ENCODE data around the gene ITPR2. TPM values are rescaled to one million over a fixed set of nuclear protein-coding genes. Genes with fewer than 3 reads are reported as not detected.
"Not testable (repeated sequence)": the region's sequence is repeated elsewhere in the genome, so short reads cannot be mapped to it uniquely, and the experiment has no call there.

ITPR2 gene
- total RNA-seq, 2 donors from 2014 or later = 31.3 to 31.7 TPM

- ATAC-seq = no peak
- no peak for DNase-seq
- intact Hi-C loops (cut with DNase I, micrococcal nuclease) = no loop called here
Measured at GRCh38 chr12:26528943-26529342, 304.1 kb downstream of the ITPR2 start.

GRCh38 chr12:26527682-26528081 lies 305.3 kb downstream of the ITPR2 start:
- ATAC-seq (no peak), DNase-seq (no peak)
- intact Hi-C loops (cut with DNase I, micrococcal nuclease) = no loop called here

GRCh38 chr12:26524862-26525465 lies 308.0 kb downstream of the ITPR2 start:
- ATAC-seq (no peak), DNase-seq (no peak)
- intact Hi-C loops (cut with DNase I, micrococcal nuclease) = no loop called here

GRCh38 chr12:26523708-26524150 lies 309.3 kb downstream of the ITPR2 start:
- intact Hi-C loops (cut with DNase I, micrococcal nuclease) = no loop called here
- DNase-seq (peak; percentile 83 to 94), ATAC-seq (peak; percentile 99)

- intact Hi-C loops (cut with DNase I, micrococcal nuclease) = no loop called here
- ATAC-seq (no peak), DNase-seq (no peak)
Measured at GRCh38 chr12:26520869-26521268, 312.1 kb downstream of the ITPR2 start.

GRCh38 chr12:26520109-26520508 lies 312.9 kb downstream of the ITPR2 start:
- intact Hi-C loops (cut with DNase I, micrococcal nuclease) = no loop called here
- ATAC-seq (no peak), DNase-seq (no peak)

- ATAC-seq = no peak
- intact Hi-C loops (cut with DNase I, micrococcal nuclease) = no loop called here
- no peak for DNase-seq
Measured at GRCh38 chr12:26519462-26519861, 313.5 kb downstream of the ITPR2 start.

- ATAC-seq; intact Hi-C loops (cut with DNase I, micrococcal nuclease): not testable (repeated sequence)
Measured at GRCh38 chr12:26517320-26517719, 315.7 kb downstream of the ITPR2 start.

GRCh38 chr12:26514364-26514763 lies 318.6 kb downstream of the ITPR2 start:
- no peak for ATAC-seq
- intact Hi-C loops (cut with DNase I, micrococcal nuclease) = no loop called here
- DNase-seq = no peak

More at GRCh38 chr12:26517320-26517719, 315.7 kb downstream of the ITPR2 start:
- DNase-seq = not testable (repeated sequence)

GRCh38 chr12:26513363-26514043 lies 319.5 kb downstream of the ITPR2 start:
- DNase-seq = no peak
- intact Hi-C loops (cut with DNase I, micrococcal nuclease) = no loop called here
- ATAC-seq = no peak

- DNase-seq (no peak), ATAC-seq (no peak)
- intact Hi-C loops (cut with DNase I, micrococcal nuclease) = no loop called here
Measured at GRCh38 chr12:26512213-26512612, 320.8 kb downstream of the ITPR2 start.

- no peak for ATAC-seq
Measured at GRCh38 chr12:26510354-26510674, 322.7 kb downstream of the ITPR2 start.

GRCh38 chr12:26507613-26508012 lies 325.4 kb downstream of the ITPR2 start:
- ATAC-seq = no peak
- intact Hi-C loops (cut with DNase I, micrococcal nuclease) = no loop called here
- DNase-seq = no peak

More at GRCh38 chr12:26510354-26510674, 322.7 kb downstream of the ITPR2 start:
- intact Hi-C loops (cut with DNase I, micrococcal nuclease) = no loop called here
- no peak for DNase-seq

- intact Hi-C loops (cut with DNase I, micrococcal nuclease) = no loop called here
- no peak for DNase-seq
- ATAC-seq = no peak
Measured at GRCh38 chr12:26499979-26500640, 332.9 kb downstream of the ITPR2 start.

GRCh38 chr12:26496170-26496569 lies 336.8 kb downstream of the ITPR2 start:
- ATAC-seq (no peak), DNase-seq (no peak)
- intact Hi-C loops (cut with DNase I, micrococcal nuclease) = no loop called here

- DNase-seq = no peak
- intact Hi-C loops (cut with DNase I, micrococcal nuclease) = no loop called here
- ATAC-seq = no peak
Measured at GRCh38 chr12:26493656-26494055, 339.3 kb downstream of the ITPR2 start.

- intact Hi-C loops (cut with DNase I, micrococcal nuclease) = no loop called here
- no peak for ATAC-seq
- no peak for DNase-seq
Measured at GRCh38 chr12:26492406-26492805, 340.6 kb downstream of the ITPR2 start.

- intact Hi-C loops (cut with DNase I, micrococcal nuclease) = no loop called here
- no peak for DNase-seq
Measured at GRCh38 chr12:26489908-26490307, 343.1 kb downstream of the ITPR2 start.

GRCh38 chr12:26488351-26488750 lies 344.6 kb downstream of the ITPR2 start:
- intact Hi-C loops (cut with DNase I, micrococcal nuclease) = no loop called here
- no peak for ATAC-seq
- no peak for DNase-seq

More at GRCh38 chr12:26489908-26490307, 343.1 kb downstream of the ITPR2 start:
- no peak for ATAC-seq

- intact Hi-C loops (cut with DNase I, micrococcal nuclease) = no loop called here
- ATAC-seq = no peak
- DNase-seq = no peak
Measured at GRCh38 chr12:26473291-26473690, 359.7 kb downstream of the ITPR2 start.
